ENCODE results near the gene KRTAP4-3. TPM values are rescaled to one million over a fixed set of nuclear protein-coding genes. Genes with fewer than 3 reads are reported as not detected.
"Not testable (repeated sequence)": the region's sequence is repeated elsewhere in the genome, so short reads cannot be mapped to it uniquely, and the experiment has no call there.

The KRTAP4-3 gene
- total RNA-seq, 2 donors from 2014 or later = not detected

GRCh38 chr17:41176744-41177387 lies 8.8 kb upstream of the KRTAP4-3 start:
- Mint-ChIP-seq H3K4me3 (no peak overlapping the region), H3K9me3 (no peaks in the 10 kb centered on the region), H3K27me3 (no peaks in the 10 kb centered on the region), H3K36me3 (ENCODE audit: low read depth) (no peaks in the 10 kb centered on the region), H3K4me1 (no peaks in the 10 kb centered on the region), H3K27ac (no peak overlapping the region)
- ATAC-seq (replicated peaks) = no peak

DNA sequence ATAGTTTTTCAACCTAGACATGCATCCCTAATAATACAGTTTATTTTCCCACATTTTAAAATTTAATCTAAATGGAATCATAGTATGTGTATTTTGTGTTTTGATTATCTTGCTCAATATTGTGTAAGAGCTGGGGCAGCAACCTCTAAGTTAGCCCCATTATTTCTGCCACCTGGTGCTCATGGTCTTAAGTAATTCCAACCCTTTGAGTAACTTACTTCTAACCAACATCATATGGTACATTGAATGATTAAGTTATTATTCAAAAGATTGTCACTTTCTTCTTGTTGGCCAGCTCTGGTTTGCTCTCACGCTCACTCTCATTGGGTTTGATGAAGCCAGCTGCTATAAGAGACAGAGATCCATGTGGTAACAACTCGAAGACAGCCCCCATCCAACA lies 3.9 kb upstream of the KRTAP4-3 start:
- H3K9me3 Mint-ChIP-seq = no peaks in the 10 kb centered on the region
- no peaks in the 10 kb centered on the region for H3K27me3 Mint-ChIP-seq
- H3K4me1 Mint-ChIP-seq = no peaks in the 10 kb centered on the region
- H3K27ac Mint-ChIP-seq = no peak overlapping the region
- H3K36me3 Mint-ChIP-seq (ENCODE audit: low read depth) = no peaks in the 10 kb centered on the region
- H3K4me3 Mint-ChIP-seq = no peak overlapping the region
- ATAC-seq (replicated peaks) = no peak

GRCh38 chr17:41167561-41167960 lies 460 bp downstream of the KRTAP4-3 start:
- no peaks in the 10 kb centered on the region for H3K9me3 Mint-ChIP-seq
- no peaks in the 10 kb centered on the region for H3K4me1 Mint-ChIP-seq
- no peak overlapping the region for H3K4me3 Mint-ChIP-seq
- H3K36me3 Mint-ChIP-seq (ENCODE audit: low read depth) = no peaks in the 10 kb centered on the region
- no peak overlapping the region for H3K27ac Mint-ChIP-seq
- ATAC-seq (replicated peaks) = no peak
- H3K27me3 Mint-ChIP-seq = peaks cover 3% of the 10 kb centered on the region

DNA sequence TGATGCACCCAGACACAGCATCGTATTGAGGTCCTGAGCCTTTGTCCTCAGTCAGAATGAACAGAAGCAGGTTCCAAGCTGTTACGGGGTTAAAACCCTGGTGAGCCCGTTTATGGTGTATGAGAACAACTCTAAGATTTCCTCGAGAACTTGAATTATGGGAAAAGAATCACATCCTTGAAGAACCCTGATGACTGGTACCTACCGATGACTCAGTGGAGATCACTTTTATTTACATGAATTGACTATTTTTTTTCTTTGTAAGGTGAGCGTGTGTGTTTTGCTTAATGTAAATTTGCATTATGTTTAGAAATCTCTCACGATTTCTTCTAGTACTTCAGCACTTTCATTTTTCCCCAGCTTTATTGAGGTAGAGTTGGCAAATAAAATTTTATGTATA lies 4.2 kb downstream of the KRTAP4-3 start:
- no peak for ATAC-seq (replicated peaks)
- H3K4me1 Mint-ChIP-seq = no peaks in the 10 kb centered on the region
- H3K27ac Mint-ChIP-seq = no peak overlapping the region
- H3K27me3 Mint-ChIP-seq = peaks cover 3% of the 10 kb centered on the region
- H3K4me3 Mint-ChIP-seq = no peak overlapping the region
- no peaks in the 10 kb centered on the region for H3K36me3 Mint-ChIP-seq (ENCODE audit: low read depth)
- no peaks in the 10 kb centered on the region for H3K9me3 Mint-ChIP-seq

DNA sequence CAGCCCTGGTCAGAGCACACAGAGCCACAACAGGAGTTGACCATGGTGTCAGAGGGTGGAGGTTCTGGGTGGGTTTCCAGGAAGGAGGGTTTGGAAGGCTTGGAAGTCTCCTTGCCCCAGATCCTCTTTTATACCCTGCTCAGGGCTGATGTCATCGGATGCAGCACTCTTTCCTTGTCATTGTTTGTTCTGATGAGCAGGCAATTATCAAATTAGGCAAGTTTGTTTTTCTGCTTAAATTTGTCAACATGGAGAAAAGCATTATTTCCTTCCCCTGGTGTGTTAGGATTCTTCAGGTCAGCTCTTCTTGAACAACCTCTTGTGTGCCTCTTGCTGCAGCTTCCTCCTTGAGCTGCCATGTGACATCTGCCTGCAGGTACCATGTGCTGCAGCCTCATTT lies 7.4 kb downstream of the KRTAP4-3 start, which contains the start of gene KRTAP4-4:
Gene KRTAP4-4, minus strand, starts transcription at position 101 of the 400 bp plus-strand sequence. Its CDS starts 57 bp downstream, at position 44.
- Mint-ChIP-seq H3K27ac (no peak within 1 kb of the TSS), H3K4me1 (no peaks in the 10 kb centered on the region), H3K9me3 (no peaks in the 10 kb centered on the region), H3K27me3 (peaks cover 8% of the 10 kb centered on the region), H3K36me3 (ENCODE audit: low read depth) (no peaks in the 10 kb centered on the region), H3K4me3 (no peak within 1 kb of the TSS)
- ATAC-seq (replicated peaks) = no peak

DNA sequence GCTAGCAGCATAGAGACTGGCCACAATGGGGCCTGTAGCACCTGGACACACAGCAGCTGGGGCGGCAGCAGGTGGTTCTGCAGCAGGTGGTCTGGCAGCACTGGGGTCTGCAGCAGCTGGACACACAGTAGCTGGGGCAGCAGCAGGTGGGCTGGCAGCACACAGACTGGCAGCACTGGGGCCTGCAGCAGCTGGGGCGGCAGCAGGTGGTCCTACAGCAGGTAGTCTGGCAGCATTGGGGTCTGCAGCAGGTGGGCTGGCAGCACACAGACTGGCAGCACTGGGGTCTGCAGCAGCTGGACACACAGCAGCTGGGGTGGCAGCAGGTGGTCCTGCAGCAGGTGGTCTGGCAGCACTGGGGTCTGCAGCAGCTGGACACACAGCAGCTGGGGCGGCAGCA lies 7.8 kb downstream of the KRTAP4-3 start:
- not testable (repeated sequence) for H3K27me3 Mint-ChIP-seq; H3K36me3 Mint-ChIP-seq (ENCODE audit: low read depth); ATAC-seq (replicated peaks); H3K27ac Mint-ChIP-seq; H3K9me3 Mint-ChIP-seq; H3K4me1 Mint-ChIP-seq; H3K4me3 Mint-ChIP-seq

DNA sequence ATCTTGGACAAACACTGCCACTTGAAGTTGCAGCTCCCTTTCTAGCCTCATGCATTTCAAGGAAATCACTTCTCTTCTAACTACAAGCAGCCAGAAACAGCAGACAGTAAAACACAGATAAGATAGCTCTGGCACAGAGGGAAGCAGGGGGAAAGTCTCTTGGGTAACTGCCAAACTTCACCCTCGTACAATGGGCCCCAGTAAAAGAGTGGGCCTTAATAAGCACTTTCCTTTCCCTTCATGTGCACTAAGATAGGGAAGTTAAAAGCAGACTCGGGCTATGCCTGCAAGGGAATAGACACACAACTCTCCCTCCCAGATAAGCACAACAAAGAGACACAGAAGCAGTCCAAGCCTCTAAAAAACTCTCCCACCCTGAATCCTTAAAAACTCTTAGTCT lies 14.2 kb downstream of the KRTAP4-3 start:
- no peak overlapping the region for H3K4me3 Mint-ChIP-seq
- peaks cover 6% of the 10 kb centered on the region for H3K27me3 Mint-ChIP-seq
- no peaks in the 10 kb centered on the region for H3K9me3 Mint-ChIP-seq
- no peaks in the 10 kb centered on the region for H3K36me3 Mint-ChIP-seq (ENCODE audit: low read depth)
- H3K27ac Mint-ChIP-seq = no peak overlapping the region
- H3K4me1 Mint-ChIP-seq = no peaks in the 10 kb centered on the region
- ATAC-seq (replicated peaks) = no peak

- H3K27ac Mint-ChIP-seq = no peak overlapping the region
- H3K36me3 Mint-ChIP-seq (ENCODE audit: low read depth) = no peaks in the 10 kb centered on the region
- H3K4me3 Mint-ChIP-seq = no peak overlapping the region
- no peaks in the 10 kb centered on the region for H3K4me1 Mint-ChIP-seq
- no peaks in the 10 kb centered on the region for H3K9me3 Mint-ChIP-seq
- no peak for ATAC-seq (replicated peaks)
- no peaks in the 10 kb centered on the region for H3K27me3 Mint-ChIP-seq
Measured at GRCh38 chr17:41151525-41151924, 16.5 kb downstream of the KRTAP4-3 start.

- no peaks in the 10 kb centered on the region for H3K4me1 Mint-ChIP-seq
- H3K9me3 Mint-ChIP-seq = no peaks in the 10 kb centered on the region
- no peaks in the 10 kb centered on the region for H3K27me3 Mint-ChIP-seq
- no peak overlapping the region for H3K27ac Mint-ChIP-seq
- no peak overlapping the region for H3K4me3 Mint-ChIP-seq
- ATAC-seq (replicated peaks) = no peak
- no peaks in the 10 kb centered on the region for H3K36me3 Mint-ChIP-seq (ENCODE audit: low read depth)
Measured at GRCh38 chr17:41150026-41150425, 18.0 kb downstream of the KRTAP4-3 start.

GRCh38 chr17:41149652-41149985 lies 18.4 kb downstream of the KRTAP4-3 start, which contains the start of gene KRTAP4-5:
Gene KRTAP4-5 (minus strand): TSS chr17:41149825. CDS start chr17:41149767, 58 bp downstream.
- H3K36me3 Mint-ChIP-seq (ENCODE audit: low read depth) = no peaks in the 10 kb centered on the region
- no peaks in the 10 kb centered on the region for H3K4me1 Mint-ChIP-seq
- H3K9me3 Mint-ChIP-seq = no peaks in the 10 kb centered on the region
- H3K4me3 Mint-ChIP-seq = no peak within 1 kb of the TSS
- H3K27me3 Mint-ChIP-seq = no peaks in the 10 kb centered on the region
- no peak for ATAC-seq (replicated peaks)
- H3K27ac Mint-ChIP-seq = no peak within 1 kb of the TSS

DNA sequence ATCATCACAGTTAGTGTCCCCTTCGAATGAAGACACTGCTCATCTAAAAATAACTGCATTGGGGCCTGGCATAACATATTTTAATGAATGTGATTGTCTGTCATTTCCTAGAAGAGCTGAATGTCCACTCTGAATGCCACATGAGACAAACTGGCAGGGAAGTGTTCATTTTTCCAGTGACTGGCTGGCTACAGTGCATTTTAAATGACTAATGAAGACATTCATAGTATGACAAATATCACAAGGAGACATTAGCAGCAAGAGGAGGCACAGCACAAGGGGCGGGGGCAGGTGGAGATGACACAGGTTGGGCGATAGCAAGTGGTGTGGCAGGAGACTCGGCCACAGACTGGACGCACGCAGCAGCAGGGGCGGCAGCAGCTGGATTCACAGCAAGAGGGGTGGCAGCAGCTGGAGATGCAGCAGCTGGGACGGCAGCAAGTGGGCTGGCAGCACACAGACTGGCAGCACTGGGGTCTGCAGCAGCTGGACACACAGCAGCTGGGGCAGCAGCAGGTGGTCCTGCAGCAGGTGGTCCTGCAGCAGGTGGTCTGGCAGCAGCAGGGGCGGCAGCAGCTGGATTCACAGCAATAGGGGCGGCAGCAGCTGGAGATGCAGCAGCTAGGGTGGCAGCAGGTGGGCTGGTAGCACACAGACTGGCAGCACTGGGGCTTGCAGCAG lies 18.9 kb downstream of the KRTAP4-3 start:
- not testable (repeated sequence) for H3K27me3 Mint-ChIP-seq; H3K4me1 Mint-ChIP-seq; H3K36me3 Mint-ChIP-seq (ENCODE audit: low read depth); ATAC-seq (replicated peaks); H3K4me3 Mint-ChIP-seq; H3K27ac Mint-ChIP-seq; H3K9me3 Mint-ChIP-seq

- Mint-ChIP-seq H3K27me3 (no peaks in the 10 kb centered on the region), H3K4me3 (no peak overlapping the region), H3K9me3 (peaks cover 10% of the 10 kb centered on the region), H3K36me3 (ENCODE audit: low read depth) (no peaks in the 10 kb centered on the region), H3K4me1 (no peaks in the 10 kb centered on the region), H3K27ac (no peak overlapping the region)
- no peak for ATAC-seq (replicated peaks)
Measured at GRCh38 chr17:41147531-41148204, 20.4 kb downstream of the KRTAP4-3 start.

DNA sequence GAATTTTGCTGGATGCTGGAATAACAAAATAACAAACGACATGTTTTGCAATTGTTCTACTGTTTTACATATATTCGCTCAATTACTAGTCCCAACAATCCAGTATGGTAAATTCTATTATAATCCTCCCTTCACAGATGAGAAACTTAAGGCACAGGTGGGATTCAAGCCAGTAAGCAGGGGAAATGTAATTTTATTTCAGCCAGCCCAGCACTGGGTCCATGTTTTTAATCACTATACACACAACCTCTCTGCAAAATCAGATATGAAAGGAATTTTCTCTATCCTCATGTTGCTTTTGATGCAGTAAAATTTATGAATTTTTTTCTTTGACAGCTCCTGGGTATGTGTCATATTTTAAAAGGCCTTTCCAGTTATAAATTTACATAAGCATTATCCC lies 22.8 kb downstream of the KRTAP4-3 start:
- peaks cover 18% of the 10 kb centered on the region for H3K9me3 Mint-ChIP-seq
- no peaks in the 10 kb centered on the region for H3K36me3 Mint-ChIP-seq (ENCODE audit: low read depth)
- no peak for ATAC-seq (replicated peaks)
- H3K27me3 Mint-ChIP-seq = no peaks in the 10 kb centered on the region
- H3K4me1 Mint-ChIP-seq = no peaks in the 10 kb centered on the region
- no peak overlapping the region for H3K27ac Mint-ChIP-seq
- no peak overlapping the region for H3K4me3 Mint-ChIP-seq

- H3K4me1 Mint-ChIP-seq = no peaks in the 10 kb centered on the region
- ATAC-seq (replicated peaks) = no peak
- H3K4me3 Mint-ChIP-seq = no peak overlapping the region
- H3K27ac Mint-ChIP-seq = no peak overlapping the region
- H3K9me3 Mint-ChIP-seq = peaks cover 18% of the 10 kb centered on the region
- H3K27me3 Mint-ChIP-seq = no peaks in the 10 kb centered on the region
- no peaks in the 10 kb centered on the region for H3K36me3 Mint-ChIP-seq (ENCODE audit: low read depth)
Measured at GRCh38 chr17:41144846-41145245, 23.2 kb downstream of the KRTAP4-3 start.

DNA sequence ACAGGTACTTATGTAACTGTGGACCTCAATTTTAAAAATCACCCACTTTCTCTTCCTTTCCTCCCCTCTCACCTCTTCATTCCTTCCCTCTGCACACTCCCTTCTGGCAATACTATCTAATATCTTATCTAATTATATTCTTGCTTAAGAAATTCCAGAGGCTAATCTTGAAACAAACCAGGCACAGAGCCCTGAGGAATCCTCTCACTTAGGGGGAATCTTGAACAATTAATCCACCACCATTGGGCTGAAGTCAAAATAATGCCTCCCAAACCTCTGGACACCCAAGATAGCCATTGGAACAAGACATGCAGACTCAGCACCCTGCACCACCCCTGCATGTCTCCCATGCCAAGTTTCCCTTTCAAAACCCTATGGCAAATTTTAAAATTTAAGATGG lies 26.7 kb downstream of the KRTAP4-3 start:
- no peak overlapping the region for H3K4me3 Mint-ChIP-seq
- no peak for ATAC-seq (replicated peaks)
- H3K4me1 Mint-ChIP-seq = no peaks in the 10 kb centered on the region
- H3K27ac Mint-ChIP-seq = no peak overlapping the region
- H3K9me3 Mint-ChIP-seq = peaks cover 23% of the 10 kb centered on the region
- no peaks in the 10 kb centered on the region for H3K36me3 Mint-ChIP-seq (ENCODE audit: low read depth)
- H3K27me3 Mint-ChIP-seq = no peaks in the 10 kb centered on the region
